HepG2 (cell line): ENCODE results near the gene TMTC3. TPM values are rescaled to one million over a fixed set of nuclear protein-coding genes. Genes with fewer than 3 reads are reported as not detected.

Experiments
- ATAC-seq: fragments of 200-7000 bp; cut with Tn5 transposase; 3 replicates; pipeline ENCODE4 v1.9.1; 2020; ENCODE audit warnings: mild to moderate bottlenecking, moderate library complexity
- BruUV-seq: library from RNA; stranded (reverse); fragments of 400-500 nt; replicated peaks from 2 replicates; lab custom pipeline; 2021; lab: Mats Ljungman, UMichigan
- CTCF ChIA-PET: fragments of 300-600 bp; formaldehyde crosslinking; extraction: SDS; loops from one replicate; lab custom pipeline; 2021; ENCODE audit warnings: low total read pairs, inconsistent platforms, low intra/inter-chr PET ratio; lab: Yijun Ruan, JAX
- POLR2A ChIA-PET: fragments of 350-600 bp; sonication (Branson Sonifier 250); formaldehyde crosslinking; loops from one replicate; lab custom pipeline; 2020; ENCODE audit warnings: antibody characterized with exemption, inconsistent platforms; lab: Yijun Ruan, JAX
- DNase-seq: peaks from one replicate; pipeline ENCODE4 v3.0.0-alpha.2; 2015; ENCODE audit warnings: low spot score
- FAIRE-seq: peaks from 3 replicates; lab custom pipeline; 2011; peaks lifted over from hg19 to GRCh38; lab: Jason Lieb, UNC
- H2AFZ ChIP-seq: one replicate; pipeline ENCODE4 v1.6.1; 2011; ENCODE audit warnings: low read length, inconsistent platforms
- H3K27ac ChIP-seq: fragments of 300-600 bp; 3 replicates; pipeline ENCODE4 v1.8.0; 2011; ENCODE audit warnings: mixed run types, mild to moderate bottlenecking, mixed read lengths, low read length, inconsistent platforms; ENCODE audit not compliant: insufficient read depth; ENCODE audit errors: extremely low read length
- H3K27me3 ChIP-seq, 2 experiments: fragments of 200-600 bp in 1 of 2; 2 replicates in 1 of 2; 3 replicates in 1 of 2; pipeline versions ENCODE4 v1.6.0 to v1.8.0; 2011; ENCODE audit warnings: low read length in 2 of 2, mild to moderate bottlenecking in 2 of 2, moderate library complexity in 2 of 2, inconsistent platforms in 1 of 2; ENCODE audit not compliant: insufficient read depth in 2 of 2, control insufficient read depth in 1 of 2
- H3K36me3 ChIP-seq, 2 experiments: fragments of 200-600 bp in 1 of 2; replicated peaks in 1 of 2; 2 replicates in 1 of 2; 3 replicates in 1 of 2; pipeline versions ENCODE4 v1.5.1 to v1.8.0; 2011; ENCODE audit warnings: low read length in 2 of 2, inconsistent platforms in 1 of 2; ENCODE audit not compliant: insufficient read depth in 2 of 2, control insufficient read depth in 1 of 2
- H3K4me1 ChIP-seq: 2 replicates; pipeline ENCODE4 v1.5.1; 2012; ENCODE audit warnings: low read length, inconsistent platforms; ENCODE audit not compliant: insufficient read depth
- H3K4me2 ChIP-seq: 2 replicates; pipeline ENCODE4 v1.6.0; 2011; ENCODE audit warnings: low read depth, low read length, inconsistent platforms
- H3K4me3 ChIP-seq, 3 experiments: fragments of 200-600 bp in 1 of 3; sonication (generic), shearing (Covaris generic) in 1 of 3; replicated peaks in 1 of 3; 2 replicates each; pipeline ENCODE4 v1.5.1; 2011 to 2016; ENCODE audit warnings: low read length in 3 of 3, inconsistent platforms in 2 of 3, low read depth in 2 of 3, mild to moderate bottlenecking in 2 of 3, control low read depth in 1 of 3, mixed read lengths in 1 of 3; ENCODE audit not compliant: insufficient read depth in 1 of 3
- H3K79me2 ChIP-seq: one replicate; pipeline ENCODE4 v1.6.1; 2011; ENCODE audit warnings: low read length, inconsistent platforms; ENCODE audit not compliant: insufficient read depth
- H3K9ac ChIP-seq: 2 replicates; pipeline ENCODE4 v1.6.0; 2011; ENCODE audit warnings: mild to moderate bottlenecking, low read depth, low read length, inconsistent platforms; ENCODE audit not compliant: insufficient read depth
- H3K9me3 ChIP-seq: 2 replicates; pipeline ENCODE4 v1.5.1; 2012; ENCODE audit warnings: mild to moderate bottlenecking, low read length
- H4K20me1 ChIP-seq: 2 replicates; pipeline ENCODE4 v1.6.0; 2011; ENCODE audit warnings: inconsistent platforms, mild to moderate bottlenecking, low read length, moderate library complexity; ENCODE audit not compliant: insufficient read depth
- CREB1 ChIP-seq, 2 experiments: fragments of 450-650 bp in 1 of 2; IDR thresholded peaks; 2 replicates each; pipeline ENCODE4 v1.6.1; 2016 to 2017; ENCODE audit warnings: control low read depth in 1 of 2, mild to moderate bottlenecking in 1 of 2, missing compliant biosample characterization in 1 of 2, missing genetic modification characterization in 1 of 2
- EEA1 ChIP-seq: sonication (generic); formaldehyde crosslinking; IDR thresholded peaks from 2 replicates; pipeline ENCODE4 v1.5.1; 2020; ENCODE audit warnings: mild to moderate bottlenecking, missing genetic modification reagents, borderline replicate concordance
- JUN ChIP-seq: sonication (generic); formaldehyde crosslinking; IDR thresholded peaks from 2 replicates; pipeline ENCODE4 v1.4.0; 2020; ENCODE audit warnings: mild to moderate bottlenecking, missing genetic modification reagents
- JUND ChIP-seq: sonication (generic); formaldehyde crosslinking; IDR thresholded peaks from 2 replicates; pipeline ENCODE4 v1.8.0; 2022; ENCODE audit warnings: mild to moderate bottlenecking, missing genetic modification reagents
- NFE2L1 ChIP-seq: sonication (generic); formaldehyde crosslinking; IDR thresholded peaks from 2 replicates; pipeline ENCODE4 v1.4.0; 2020; ENCODE audit warnings: missing genetic modification reagents, mild to moderate bottlenecking, borderline replicate concordance
- NFKBIZ ChIP-seq: IDR thresholded peaks from 2 replicates; pipeline ENCODE4 v1.6.1; 2018; ENCODE audit warnings: missing genetic modification reagents, missing compliant biosample characterization
- PITX1 ChIP-seq: sonication (generic); formaldehyde crosslinking; IDR thresholded peaks from 2 replicates; pipeline ENCODE4 v1.5.1; 2020; ENCODE audit warnings: mild to moderate bottlenecking, missing genetic modification reagents
- REPIN1 ChIP-seq: sonication (generic); formaldehyde crosslinking; IDR thresholded peaks from 2 replicates; pipeline ENCODE4 v1.8.0; 2022; ENCODE audit warnings: missing genetic modification reagents, low read depth, mild to moderate bottlenecking, borderline replicate concordance
- REXO4 ChIP-seq: sonication (generic); formaldehyde crosslinking; IDR thresholded peaks from 2 replicates; pipeline ENCODE4 v1.8.0; 2022; ENCODE audit warnings: missing genetic modification reagents, mild to moderate bottlenecking, borderline replicate concordance
- SMARCE1 ChIP-seq: fragments of 450-650 bp; IDR thresholded peaks from 2 replicates; pipeline ENCODE4 v1.6.1; 2017; ENCODE audit warnings: borderline replicate concordance
- SOX13 ChIP-seq, 3 experiments: fragments of 450-650 bp in 1 of 3; sonication (generic) in 1 of 3; formaldehyde crosslinking in 1 of 3; IDR thresholded peaks in 2 of 3; conservative IDR thresholded peaks in 1 of 3; 2 replicates each; pipeline versions ENCODE4 v1.5.0 to v1.6.1; 2016 to 2020; ENCODE audit warnings: antibody characterized with exemption in 1 of 3, mild to moderate bottlenecking in 1 of 3, missing compliant biosample characterization in 1 of 3, missing genetic modification reagents in 1 of 3, moderate library complexity in 1 of 3
- ZFP1 ChIP-seq: IDR thresholded peaks from 2 replicates; pipeline ENCODE4 v1.6.1; 2016
- ZNF44 ChIP-seq: sonication (generic); formaldehyde crosslinking; IDR thresholded peaks from 2 replicates; pipeline ENCODE4 v1.5.1; 2020; ENCODE audit warnings: mild to moderate bottlenecking, missing genetic modification reagents
- ZNF589 ChIP-seq: sonication (generic); formaldehyde crosslinking; conservative IDR thresholded peaks from 2 replicates; pipeline ENCODE4 v1.8.0; 2022; ENCODE audit warnings: mild to moderate bottlenecking, moderate library complexity, missing genetic modification reagents
- ZSCAN12 ChIP-seq: sonication (generic); formaldehyde crosslinking; IDR thresholded peaks from 2 replicates; pipeline ENCODE4 v1.9.0; 2021; ENCODE audit warnings: mild to moderate bottlenecking, missing genetic modification reagents
- WGBS: methylation state at CpG from one replicate; pipeline ENCODE4 v1.1.6; 2017; ENCODE audit warnings: low lambda C conversion rate; 5-methylcytosine and 5-hydroxymethylcytosine counted together
- in situ Hi-C: cut with HindIII; loops from 2 replicates; pipeline ENCODE4 v1.10.0; 2017; ENCODE audit warnings: low pct_unique_long_range_greater_than_20kb; ENCODE audit not compliant: extremely low pct_ligation_motif_present
- intact Hi-C: fragments of 100-400 bp; cut with micrococcal nuclease; formaldehyde crosslinking; loops from one replicate; pipeline ENCODE4 v1.10.0; 2022; ENCODE audit not compliant: unreplicated experiment
- polyA plus RNA-seq, 8 experiments: library from polyadenylated mRNA; depleted of rRNA in 3 of 8; stranded (reverse) in 7 of 8; unstranded in 1 of 8; fragments of >200 nt; fragmentation: Illumina TruSeq in 4 of 8; extraction: Trizol in 4 of 8; gene quantifications; 2 replicates each; pipeline versions ENCODE4 v1.2.1 to v1.2.3, GENCODE V29; 2011 to 2016; ENCODE audit warnings: low read depth in 4 of 8, missing spikeins in 1 of 8, mixed read lengths in 1 of 8; ENCODE audit not compliant: insufficient read depth in 1 of 8
- total RNA-seq, 5 experiments: library from RNA; depleted of rRNA; stranded (reverse); fragments of >200 nt; fragmentation: Illumina TruSeq; extraction: Trizol; gene quantifications; 2 replicates each; pipeline ENCODE4 v1.2.3, GENCODE V29; 2016; ENCODE audit warnings: low read depth in 1 of 5
- TF ChIP-seq, protein P1 (sequence below): fragments of 450-650 bp; IDR thresholded peaks from 2 replicates; pipeline ENCODE4 v1.6.1; 2017; ENCODE audit warnings: mild to moderate bottlenecking
- TF ChIP-seq, protein P2 (sequence below): sonication (generic); formaldehyde crosslinking; IDR thresholded peaks from 2 replicates; pipeline ENCODE4 v1.8.1; 2023; ENCODE audit warnings: mild to moderate bottlenecking, missing genetic modification reagents
- TF ChIP-seq, protein P3 (sequence below): sonication (generic); formaldehyde crosslinking; IDR thresholded peaks from 2 replicates; pipeline ENCODE4 v1.4.0; 2020; ENCODE audit warnings: missing genetic modification reagents, borderline replicate concordance

Gene TMTC3
- total and polyA plus RNA-seq, 2 of the 13 experiments (the other 11 are each of a cell fraction or from before 2014, with no cell fraction given): 6.3 to 22.5 TPM

DNA sequence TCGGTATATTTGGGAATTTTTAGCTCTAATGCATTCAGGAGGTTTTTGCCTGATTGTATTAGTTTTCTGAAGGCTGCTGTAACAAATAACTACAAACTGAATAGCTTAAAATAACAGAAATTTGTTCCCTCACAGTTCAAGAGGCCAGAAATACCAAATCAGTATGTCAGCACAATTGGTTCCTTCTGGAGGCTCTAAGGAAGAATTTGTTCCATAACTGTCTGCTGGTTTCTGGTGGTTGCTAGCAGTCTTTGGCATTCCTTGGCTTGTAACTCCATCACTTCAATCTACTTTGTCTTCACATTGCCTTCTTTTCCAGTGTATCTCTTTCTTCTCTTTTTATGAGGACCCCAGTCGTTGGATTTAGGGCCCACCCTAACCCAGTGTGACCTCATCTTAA lies 21.3 kb downstream of the TMTC3 start (continued):
- TF ChIP-seq NFE2L1 (no peak), SMARCE1 (no peak), ZSCAN12 (CRISPR knock-in tag) (no peak), ZFP1 (CRISPR knock-in tag) (no peak), ZNF44 (no peak), NFKBIZ (no peak)
- TF ChIP-seq, protein P1, sequence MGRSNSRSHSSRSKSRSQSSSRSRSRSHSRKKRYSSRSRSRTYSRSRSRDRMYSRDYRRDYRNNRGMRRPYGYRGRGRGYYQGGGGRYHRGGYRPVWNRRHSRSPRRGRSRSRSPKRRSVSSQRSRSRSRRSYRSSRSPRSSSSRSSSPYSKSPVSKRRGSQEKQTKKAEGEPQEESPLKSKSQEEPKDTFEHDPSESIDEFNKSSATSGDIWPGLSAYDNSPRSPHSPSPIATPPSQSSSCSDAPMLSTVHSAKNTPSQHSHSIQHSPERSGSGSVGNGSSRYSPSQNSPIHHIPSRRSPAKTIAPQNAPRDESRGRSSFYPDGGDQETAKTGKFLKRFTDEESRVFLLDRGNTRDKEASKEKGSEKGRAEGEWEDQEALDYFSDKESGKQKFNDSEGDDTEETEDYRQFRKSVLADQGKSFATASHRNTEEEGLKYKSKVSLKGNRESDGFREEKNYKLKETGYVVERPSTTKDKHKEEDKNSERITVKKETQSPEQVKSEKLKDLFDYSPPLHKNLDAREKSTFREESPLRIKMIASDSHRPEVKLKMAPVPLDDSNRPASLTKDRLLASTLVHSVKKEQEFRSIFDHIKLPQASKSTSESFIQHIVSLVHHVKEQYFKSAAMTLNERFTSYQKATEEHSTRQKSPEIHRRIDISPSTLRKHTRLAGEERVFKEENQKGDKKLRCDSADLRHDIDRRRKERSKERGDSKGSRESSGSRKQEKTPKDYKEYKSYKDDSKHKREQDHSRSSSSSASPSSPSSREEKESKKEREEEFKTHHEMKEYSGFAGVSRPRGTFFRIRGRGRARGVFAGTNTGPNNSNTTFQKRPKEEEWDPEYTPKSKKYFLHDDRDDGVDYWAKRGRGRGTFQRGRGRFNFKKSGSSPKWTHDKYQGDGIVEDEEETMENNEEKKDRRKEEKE: no peak
- TF ChIP-seq, all 625 proteins: peak for 0

DNA sequence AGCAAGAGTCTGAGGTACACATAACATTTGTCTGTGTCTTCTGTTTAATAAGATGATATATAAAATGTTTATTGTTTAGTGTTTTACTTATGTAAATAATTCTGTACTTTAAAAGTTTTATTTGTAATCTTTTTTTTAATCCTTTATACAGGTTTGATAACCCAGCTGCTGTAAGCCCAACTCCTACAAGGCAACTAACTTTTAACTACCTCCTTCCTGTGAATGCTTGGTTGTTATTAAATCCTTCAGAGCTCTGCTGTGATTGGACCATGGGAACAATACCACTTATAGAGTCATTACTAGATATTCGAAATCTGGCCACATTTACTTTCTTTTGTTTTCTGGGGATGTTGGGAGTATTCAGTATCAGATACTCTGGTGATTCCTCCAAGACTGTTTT lies 24.1 kb downstream of the TMTC3 start:
- FAIRE-seq: no peak
- Histone ChIP-seq H3K36me3 (peaks cover 5% of the 10 kb centered on the region in 2 experiments; a peak in 3 of 5 replicates), H3K27ac (no peak overlapping the region)

More for the DNA sequence above, 24.1 kb downstream of the TMTC3 start:
- intact Hi-C loops: no loop called here
- Histone ChIP-seq H3K79me2 (no peaks in the 10 kb centered on the region), H2AFZ (no peak overlapping the region), H3K4me2 (no peak overlapping the region), H3K9me3 (no peaks in the 10 kb centered on the region), H4K20me1 (no peaks in the 10 kb centered on the region), H3K9ac (no peak overlapping the region), H3K27me3 (no peaks in the 10 kb centered on the region), H3K4me1 (no peaks in the 10 kb centered on the region), H3K4me3 (no peak overlapping the region)
- ATAC-seq: no peak
- BruUV-seq: no TSS peak
- POLR2A ChIA-PET: no interaction called here
- in situ Hi-C loops: no loop called here
- DNase-seq: no peak
- TF ChIP-seq JUND (no peak), EEA1 (no peak), REXO4 (CRISPR knock-in tag) (no peak), PITX1 (CRISPR knock-in tag) (no peak), ZNF589 (CRISPR knock-in tag) (no peak), CREB1 (IDR thresholded peaks at IDR 0.05) (no peak), CREB1 (CRISPR knock-in tag; IDR thresholded peaks at IDR 0.05) (no peak), JUN (CRISPR knock-in tag) (no peak), REPIN1 (CRISPR knock-in tag) (no peak), SOX13 (IDR thresholded peaks at IDR 0.05) (no peak), SOX13 (CRISPR knock-in tag; conservative IDR thresholded peaks at IDR 0.05 in 1 of 2, IDR thresholded peaks at IDR 0.05 in 1 of 2) (no peak)
- TF ChIP-seq, protein P2, sequence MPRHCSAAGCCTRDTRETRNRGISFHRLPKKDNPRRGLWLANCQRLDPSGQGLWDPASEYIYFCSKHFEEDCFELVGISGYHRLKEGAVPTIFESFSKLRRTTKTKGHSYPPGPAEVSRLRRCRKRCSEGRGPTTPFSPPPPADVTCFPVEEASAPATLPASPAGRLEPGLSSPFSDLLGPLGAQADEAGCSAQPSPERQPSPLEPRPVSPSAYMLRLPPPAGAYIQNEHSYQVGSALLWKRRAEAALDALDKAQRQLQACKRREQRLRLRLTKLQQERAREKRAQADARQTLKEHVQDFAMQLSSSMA (CRISPR knock-in tag): no peak
- TF ChIP-seq, protein P3, sequence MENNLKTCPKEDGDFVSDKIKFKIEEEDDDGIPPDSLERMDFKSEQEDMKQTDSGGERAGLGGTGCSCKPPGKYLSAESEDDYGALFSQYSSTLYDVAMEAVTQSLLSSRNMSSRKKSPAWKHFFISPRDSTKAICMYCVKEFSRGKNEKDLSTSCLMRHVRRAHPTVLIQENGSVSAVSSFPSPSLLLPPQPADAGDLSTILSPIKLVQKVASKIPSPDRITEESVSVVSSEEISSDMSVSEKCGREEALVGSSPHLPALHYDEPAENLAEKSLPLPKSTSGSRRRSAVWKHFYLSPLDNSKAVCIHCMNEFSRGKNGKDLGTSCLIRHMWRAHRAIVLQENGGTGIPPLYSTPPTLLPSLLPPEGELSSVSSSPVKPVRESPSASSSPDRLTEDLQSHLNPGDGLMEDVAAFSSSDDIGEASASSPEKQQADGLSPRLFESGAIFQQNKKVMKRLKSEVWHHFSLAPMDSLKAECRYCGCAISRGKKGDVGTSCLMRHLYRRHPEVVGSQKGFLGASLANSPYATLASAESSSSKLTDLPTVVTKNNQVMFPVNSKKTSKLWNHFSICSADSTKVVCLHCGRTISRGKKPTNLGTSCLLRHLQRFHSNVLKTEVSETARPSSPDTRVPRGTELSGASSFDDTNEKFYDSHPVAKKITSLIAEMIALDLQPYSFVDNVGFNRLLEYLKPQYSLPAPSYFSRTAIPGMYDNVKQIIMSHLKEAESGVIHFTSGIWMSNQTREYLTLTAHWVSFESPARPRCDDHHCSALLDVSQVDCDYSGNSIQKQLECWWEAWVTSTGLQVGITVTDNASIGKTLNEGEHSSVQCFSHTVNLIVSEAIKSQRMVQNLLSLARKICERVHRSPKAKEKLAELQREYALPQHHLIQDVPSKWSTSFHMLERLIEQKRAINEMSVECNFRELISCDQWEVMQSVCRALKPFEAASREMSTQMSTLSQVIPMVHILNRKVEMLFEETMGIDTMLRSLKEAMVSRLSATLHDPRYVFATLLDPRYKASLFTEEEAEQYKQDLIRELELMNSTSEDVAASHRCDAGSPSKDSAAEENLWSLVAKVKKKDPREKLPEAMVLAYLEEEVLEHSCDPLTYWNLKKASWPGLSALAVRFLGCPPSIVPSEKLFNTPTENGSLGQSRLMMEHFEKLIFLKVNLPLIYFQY: no peak
- WGBS: 91% methylated on average over 1 of the region's 1 CpG
- CTCF ChIA-PET: no interaction called here
